ENCODE results near the gene ST8SIA1. TPM values are rescaled to one million over a fixed set of nuclear protein-coding genes. Genes with fewer than 3 reads are reported as not detected.
"Not testable (repeated sequence)": the region's sequence is repeated elsewhere in the genome, so short reads cannot be mapped to it uniquely, and the experiment has no call there.

The ST8SIA1 gene
- total RNA-seq, 1 donor from 2014 or later, result 1.3 TPM

- no peaks in the 10 kb centered on the region for H3K36me3 Mint-ChIP-seq (ENCODE audit: low read depth)
- H3K4me3 Mint-ChIP-seq (ENCODE audit: low read depth), result no peak overlapping the region
- H3K27ac Mint-ChIP-seq, result no peak overlapping the region
Measured at GRCh38 chr12:22163594-22163993, 170.9 kb downstream of the ST8SIA1 start.

GRCh38 chr12:22160396-22161003, 174.0 kb downstream of the ST8SIA1 start:
- intact Hi-C loops (cut with micrococcal nuclease), result no loop called here
- DNase-seq (ENCODE audit: low spot score), result no peak
- H3K9me3 Mint-ChIP-seq, result peaks cover 3% of the 10 kb centered on the region
- no peak overlapping the region for H3K4me3 Mint-ChIP-seq (ENCODE audit: low read depth)
- H3K36me3 Mint-ChIP-seq (ENCODE audit: low read depth), result no peaks in the 10 kb centered on the region
- H3K4me1 Mint-ChIP-seq (ENCODE audit: low read depth), result peaks cover 13% of the 10 kb centered on the region
- H3K27ac Mint-ChIP-seq, result no peak overlapping the region
- H3K27me3 Mint-ChIP-seq (ENCODE audit: low read depth), result no peaks in the 10 kb centered on the region

More at GRCh38 chr12:22163594-22163993, 170.9 kb downstream of the ST8SIA1 start:
- intact Hi-C loops (cut with micrococcal nuclease), result no loop called here
- H3K4me1 Mint-ChIP-seq (ENCODE audit: low read depth), result peaks cover 13% of the 10 kb centered on the region
- no peaks in the 10 kb centered on the region for H3K27me3 Mint-ChIP-seq (ENCODE audit: low read depth)
- peaks cover 3% of the 10 kb centered on the region for H3K9me3 Mint-ChIP-seq
- DNase-seq (ENCODE audit: low spot score), result no peak

GRCh38 chr12:22149286-22149685, 185.2 kb downstream of the ST8SIA1 start:
- H3K36me3 Mint-ChIP-seq (ENCODE audit: low read depth); intact Hi-C loops (cut with micrococcal nuclease); H3K27me3 Mint-ChIP-seq (ENCODE audit: low read depth); H3K4me3 Mint-ChIP-seq (ENCODE audit: low read depth); DNase-seq (ENCODE audit: low spot score); H3K27ac Mint-ChIP-seq; H3K4me1 Mint-ChIP-seq (ENCODE audit: low read depth); H3K9me3 Mint-ChIP-seq: not testable (repeated sequence)

GRCh38 chr12:22146686-22147085, 187.8 kb downstream of the ST8SIA1 start:
- H3K9me3 Mint-ChIP-seq; H3K36me3 Mint-ChIP-seq (ENCODE audit: low read depth); H3K27ac Mint-ChIP-seq; DNase-seq (ENCODE audit: low spot score); intact Hi-C loops (cut with micrococcal nuclease); H3K27me3 Mint-ChIP-seq (ENCODE audit: low read depth); H3K4me1 Mint-ChIP-seq (ENCODE audit: low read depth); H3K4me3 Mint-ChIP-seq (ENCODE audit: low read depth): not testable (repeated sequence)

Other genes with a start within 250 kb of the ST8SIA1 start
- gene C2CD5, start 209.8 kb upstream of the ST8SIA1 start, total RNA-seq, result 31.9 and 36.3 TPM in 2 replicates